Measurements from ENCODE around the gene HNF1B.
A peak's percentile ranks its signal among the peaks of the same experiment; 100 is the strongest.

The HNF1B gene

GRCh38 chr17:37667039-37667438 lies 77.8 kb downstream of the HNF1B start:
- Histone ChIP-seq H3K27ac (ENCODE audit: low read depth in 2 of 2, low read length in 2 of 2) (no peak overlapping the region), H3K4me1 (ENCODE audit: control insufficient read depth in 2 of 2, insufficient read depth in 2 of 2, low read length in 2 of 2) (peaks cover 22 to 25% of the 10 kb centered on the region in 2 donors), H3K9ac (ENCODE audit: low read depth in 1 of 2, low read length in 2 of 2) (no peak overlapping the region), H3K36me3 (ENCODE audit: control insufficient read depth in 2 of 2, insufficient read depth in 2 of 2, low read length in 2 of 2) (no peaks in the 10 kb centered on the region), H3K9me3 (ENCODE audit: control insufficient read depth in 2 of 2, low read length in 2 of 2) (no peaks in the 10 kb centered on the region), H3K27me3 (ENCODE audit: control insufficient read depth in 2 of 2, insufficient read depth in 2 of 2, low read length in 2 of 2) (no peaks in the 10 kb centered on the region), H3K4me3 (ENCODE audit: low read length in 2 of 2) (no peak overlapping the region)

- Histone ChIP-seq H3K4me1 (ENCODE audit: control insufficient read depth in 2 of 2, insufficient read depth in 2 of 2, low read length in 2 of 2) (peaks cover 10 to 15% of the 10 kb centered on the region in 2 donors), H3K27me3 (ENCODE audit: control insufficient read depth in 2 of 2, insufficient read depth in 2 of 2, low read length in 2 of 2) (no peaks in the 10 kb centered on the region), H3K9me3 (ENCODE audit: control insufficient read depth in 2 of 2, low read length in 2 of 2) (no peaks in the 10 kb centered on the region), H3K36me3 (ENCODE audit: control insufficient read depth in 2 of 2, insufficient read depth in 2 of 2, low read length in 2 of 2) (no peaks in the 10 kb centered on the region), H3K9ac (ENCODE audit: low read depth in 1 of 2, low read length in 2 of 2) (no peak overlapping the region), H3K4me3 (ENCODE audit: low read length in 2 of 2) (no peak overlapping the region), H3K27ac (ENCODE audit: low read depth in 2 of 2, low read length in 2 of 2) (no peak overlapping the region)
Observed at GRCh38 chr17:37664214-37664613, 80.6 kb downstream of the HNF1B start.

DNA sequence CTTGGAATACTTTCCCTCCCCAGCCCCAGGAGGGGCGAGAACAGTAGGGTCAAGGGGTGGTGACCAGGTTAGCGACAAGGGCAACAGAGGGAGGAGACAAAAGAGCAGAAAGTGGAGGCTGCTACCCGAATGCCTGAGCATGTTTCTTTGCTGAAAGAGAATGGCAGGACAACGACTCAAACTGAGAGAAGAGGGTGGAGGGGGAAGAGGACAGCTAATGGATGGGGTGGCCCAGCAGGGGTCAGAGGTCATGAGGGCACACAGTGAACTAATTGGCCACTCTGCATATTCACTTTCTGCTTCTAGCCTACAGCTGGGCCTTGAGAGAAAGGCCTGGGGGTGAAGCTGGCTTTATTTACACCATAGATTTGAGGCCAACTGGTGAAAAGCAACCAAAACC lies 82.5 kb downstream of the HNF1B start:
- no peaks in the 10 kb centered on the region for H3K9me3 ChIP-seq (ENCODE audit: control insufficient read depth in 2 of 2, low read length in 2 of 2)
- no peaks in the 10 kb centered on the region for H3K36me3 ChIP-seq (ENCODE audit: control insufficient read depth in 2 of 2, insufficient read depth in 2 of 2, low read length in 2 of 2)
- H3K4me3 ChIP-seq (ENCODE audit: low read length in 2 of 2), result peak overlapping the region in 1 of 2 donors; percentile 20
- H3K27ac ChIP-seq (ENCODE audit: low read depth in 2 of 2, low read length in 2 of 2), result peak overlapping the region in 1 of 2 donors; percentile 35
- H3K4me1 ChIP-seq (ENCODE audit: control insufficient read depth in 2 of 2, insufficient read depth in 2 of 2, low read length in 2 of 2), result peaks cover 10 to 15% of the 10 kb centered on the region in 2 donors
- H3K9ac ChIP-seq (ENCODE audit: low read depth in 1 of 2, low read length in 2 of 2), result no peak overlapping the region
- no peaks in the 10 kb centered on the region for H3K27me3 ChIP-seq (ENCODE audit: control insufficient read depth in 2 of 2, insufficient read depth in 2 of 2, low read length in 2 of 2)

GRCh38 chr17:37661400-37662014 lies 83.4 kb downstream of the HNF1B start:
- H3K9ac ChIP-seq (ENCODE audit: low read depth in 1 of 2, low read length in 2 of 2), result no peak overlapping the region
- H3K4me3 ChIP-seq (ENCODE audit: low read length in 2 of 2), result no peak overlapping the region
- H3K27ac ChIP-seq (ENCODE audit: low read depth in 2 of 2, low read length in 2 of 2), result no peak overlapping the region

GRCh38 chr17:37659925-37660324 lies 84.9 kb downstream of the HNF1B start:
- H3K27ac ChIP-seq (ENCODE audit: low read depth in 2 of 2, low read length in 2 of 2), result no peak overlapping the region
- peaks cover 10 to 15% of the 10 kb centered on the region in 2 donors for H3K4me1 ChIP-seq (ENCODE audit: control insufficient read depth in 2 of 2, insufficient read depth in 2 of 2, low read length in 2 of 2)
- H3K27me3 ChIP-seq (ENCODE audit: control insufficient read depth in 2 of 2, insufficient read depth in 2 of 2, low read length in 2 of 2), result no peaks in the 10 kb centered on the region
- H3K9ac ChIP-seq (ENCODE audit: low read depth in 1 of 2, low read length in 2 of 2), result no peak overlapping the region
- no peaks in the 10 kb centered on the region for H3K9me3 ChIP-seq (ENCODE audit: control insufficient read depth in 2 of 2, low read length in 2 of 2)
- no peak overlapping the region for H3K4me3 ChIP-seq (ENCODE audit: low read length in 2 of 2)
- no peaks in the 10 kb centered on the region for H3K36me3 ChIP-seq (ENCODE audit: control insufficient read depth in 2 of 2, insufficient read depth in 2 of 2, low read length in 2 of 2)

More at GRCh38 chr17:37661400-37662014, 83.4 kb downstream of the HNF1B start:
- no peaks in the 10 kb centered on the region for H3K27me3 ChIP-seq (ENCODE audit: control insufficient read depth in 2 of 2, insufficient read depth in 2 of 2, low read length in 2 of 2)
- no peaks in the 10 kb centered on the region for H3K9me3 ChIP-seq (ENCODE audit: control insufficient read depth in 2 of 2, low read length in 2 of 2)
- H3K36me3 ChIP-seq (ENCODE audit: control insufficient read depth in 2 of 2, insufficient read depth in 2 of 2, low read length in 2 of 2), result no peaks in the 10 kb centered on the region
- peaks cover 10 to 15% of the 10 kb centered on the region in 2 donors for H3K4me1 ChIP-seq (ENCODE audit: control insufficient read depth in 2 of 2, insufficient read depth in 2 of 2, low read length in 2 of 2)

GRCh38 chr17:37657202-37657601 lies 87.7 kb downstream of the HNF1B start:
- H3K9ac ChIP-seq (ENCODE audit: low read depth in 1 of 2, low read length in 2 of 2), result no peak overlapping the region
- no peak overlapping the region for H3K4me3 ChIP-seq (ENCODE audit: low read length in 2 of 2)
- H3K27ac ChIP-seq (ENCODE audit: low read depth in 2 of 2, low read length in 2 of 2), result no peak overlapping the region
- H3K36me3 ChIP-seq (ENCODE audit: control insufficient read depth in 2 of 2, insufficient read depth in 2 of 2, low read length in 2 of 2), result no peaks in the 10 kb centered on the region
- peaks cover 4 to 11% of the 10 kb centered on the region in 2 donors for H3K4me1 ChIP-seq (ENCODE audit: control insufficient read depth in 2 of 2, insufficient read depth in 2 of 2, low read length in 2 of 2)
- peaks cover 0 to 2% of the 10 kb centered on the region in 2 donors for H3K27me3 ChIP-seq (ENCODE audit: control insufficient read depth in 2 of 2, insufficient read depth in 2 of 2, low read length in 2 of 2)
- H3K9me3 ChIP-seq (ENCODE audit: control insufficient read depth in 2 of 2, low read length in 2 of 2), result no peaks in the 10 kb centered on the region

GRCh38 chr17:37651849-37652248 lies 93.0 kb downstream of the HNF1B start:
- H3K4me1 ChIP-seq (ENCODE audit: control insufficient read depth in 2 of 2, insufficient read depth in 2 of 2, low read length in 2 of 2), result no peaks in the 10 kb centered on the region
- no peaks in the 10 kb centered on the region for H3K36me3 ChIP-seq (ENCODE audit: control insufficient read depth in 2 of 2, insufficient read depth in 2 of 2, low read length in 2 of 2)
- no peaks in the 10 kb centered on the region for H3K9me3 ChIP-seq (ENCODE audit: control insufficient read depth in 2 of 2, low read length in 2 of 2)
- H3K9ac ChIP-seq (ENCODE audit: low read depth in 1 of 2, low read length in 2 of 2), result no peak overlapping the region
- H3K27me3 ChIP-seq (ENCODE audit: control insufficient read depth in 2 of 2, insufficient read depth in 2 of 2, low read length in 2 of 2), result peaks cover 0 to 7% of the 10 kb centered on the region in 2 donors
- no peak overlapping the region for H3K27ac ChIP-seq (ENCODE audit: low read depth in 2 of 2, low read length in 2 of 2)
- no peak overlapping the region for H3K4me3 ChIP-seq (ENCODE audit: low read length in 2 of 2)

DNA sequence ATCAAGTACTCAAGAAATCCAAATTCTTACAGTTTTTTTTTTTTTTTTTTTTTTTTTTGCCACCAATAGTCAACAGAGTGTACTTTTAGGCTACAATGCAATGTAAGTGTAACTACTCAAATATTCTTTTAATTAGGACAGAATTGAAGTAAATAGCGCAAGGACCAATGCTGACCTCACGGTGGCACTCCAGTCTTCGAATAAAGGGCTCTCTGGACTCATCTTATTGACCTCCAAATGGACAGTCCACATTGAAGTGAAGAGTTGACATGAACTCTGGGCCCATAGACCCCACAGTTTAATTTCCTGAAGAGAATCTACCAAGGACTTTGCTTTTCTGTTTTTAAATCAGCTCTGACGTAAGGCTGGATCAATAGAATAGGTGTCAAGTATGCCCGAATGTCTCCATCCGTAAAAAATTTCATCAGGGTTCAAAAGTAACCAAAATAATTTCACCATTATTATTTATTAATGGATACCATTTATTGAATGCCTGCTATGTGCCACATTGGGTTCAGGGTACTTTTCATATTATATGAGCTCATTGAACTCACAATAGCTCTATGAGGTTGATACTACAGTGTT lies 94.3 kb downstream of the HNF1B start:
- Histone ChIP-seq H3K4me3 (ENCODE audit: low read length in 2 of 2) (no peak overlapping the region), H3K27me3 (ENCODE audit: control insufficient read depth in 2 of 2, insufficient read depth in 2 of 2, low read length in 2 of 2) (peaks cover 0 to 7% of the 10 kb centered on the region in 2 donors), H3K4me1 (ENCODE audit: control insufficient read depth in 2 of 2, insufficient read depth in 2 of 2, low read length in 2 of 2) (no peaks in the 10 kb centered on the region), H3K9me3 (ENCODE audit: control insufficient read depth in 2 of 2, low read length in 2 of 2) (no peaks in the 10 kb centered on the region), H3K27ac (ENCODE audit: low read depth in 2 of 2, low read length in 2 of 2) (no peak overlapping the region), H3K9ac (ENCODE audit: low read depth in 1 of 2, low read length in 2 of 2) (no peak overlapping the region), H3K36me3 (ENCODE audit: control insufficient read depth in 2 of 2, insufficient read depth in 2 of 2, low read length in 2 of 2) (no peaks in the 10 kb centered on the region)

DNA sequence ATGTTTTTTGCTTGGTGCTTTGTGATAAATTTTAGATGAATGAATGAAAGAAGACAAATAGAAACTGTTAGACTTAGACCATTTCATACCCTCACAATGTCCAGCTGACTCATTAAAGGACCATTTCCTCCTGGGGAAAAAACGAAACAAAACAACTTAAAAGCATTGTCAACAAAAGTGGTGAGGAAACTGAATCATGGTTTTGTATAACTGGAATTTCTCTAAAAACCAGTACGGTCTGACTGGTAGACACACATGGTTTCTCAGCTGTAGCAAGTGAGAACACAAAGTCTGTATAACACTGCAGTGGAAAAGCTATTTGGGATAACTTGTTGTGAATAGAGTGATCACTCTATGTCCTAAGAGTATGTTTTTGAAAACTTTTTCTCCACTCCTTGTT lies 96.3 kb downstream of the HNF1B start:
- Histone ChIP-seq H3K27me3 (ENCODE audit: control insufficient read depth in 2 of 2, insufficient read depth in 2 of 2, low read length in 2 of 2) (peaks cover 0 to 5% of the 10 kb centered on the region in 2 donors), H3K9me3 (ENCODE audit: control insufficient read depth in 2 of 2, low read length in 2 of 2) (no peaks in the 10 kb centered on the region), H3K4me3 (ENCODE audit: low read length in 2 of 2) (no peak overlapping the region), H3K36me3 (ENCODE audit: control insufficient read depth in 2 of 2, insufficient read depth in 2 of 2, low read length in 2 of 2) (no peaks in the 10 kb centered on the region), H3K27ac (ENCODE audit: low read depth in 2 of 2, low read length in 2 of 2) (peak overlapping the region in 1 of 2 donors; percentile 6), H3K4me1 (ENCODE audit: control insufficient read depth in 2 of 2, insufficient read depth in 2 of 2, low read length in 2 of 2) (peaks cover 0 to 5% of the 10 kb centered on the region in 2 donors), H3K9ac (ENCODE audit: low read depth in 1 of 2, low read length in 2 of 2) (no peak overlapping the region)

DNA sequence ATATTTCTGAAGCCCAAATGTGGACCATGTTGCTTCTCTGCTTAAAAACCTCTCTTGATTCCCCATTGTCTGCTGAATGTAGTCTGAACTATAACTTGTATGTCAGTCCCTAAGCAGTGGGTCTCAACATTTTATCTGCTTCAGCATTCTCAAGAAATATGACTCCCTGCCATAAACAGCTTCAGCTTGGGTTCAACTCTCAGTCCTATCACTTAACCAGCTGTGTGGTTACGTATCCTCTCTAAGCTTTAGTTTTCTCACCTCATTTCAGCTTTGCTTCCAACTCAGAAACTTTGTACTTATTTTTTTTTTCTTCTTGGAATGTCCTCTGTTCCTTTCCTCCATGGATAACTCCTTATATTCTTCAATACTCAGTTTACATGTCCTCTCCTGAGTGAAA lies 97.0 kb downstream of the HNF1B start:
- no peaks in the 10 kb centered on the region for H3K9me3 ChIP-seq (ENCODE audit: control insufficient read depth in 2 of 2, low read length in 2 of 2)
- H3K27me3 ChIP-seq (ENCODE audit: control insufficient read depth in 2 of 2, insufficient read depth in 2 of 2, low read length in 2 of 2), result peaks cover 0 to 5% of the 10 kb centered on the region in 2 donors
- H3K9ac ChIP-seq (ENCODE audit: low read depth in 1 of 2, low read length in 2 of 2), result no peak overlapping the region
- no peak overlapping the region for H3K4me3 ChIP-seq (ENCODE audit: low read length in 2 of 2)
- peaks cover 0 to 7% of the 10 kb centered on the region in 2 donors for H3K4me1 ChIP-seq (ENCODE audit: control insufficient read depth in 2 of 2, insufficient read depth in 2 of 2, low read length in 2 of 2)
- no peaks in the 10 kb centered on the region for H3K36me3 ChIP-seq (ENCODE audit: control insufficient read depth in 2 of 2, insufficient read depth in 2 of 2, low read length in 2 of 2)
- H3K27ac ChIP-seq (ENCODE audit: low read depth in 2 of 2, low read length in 2 of 2), result no peak overlapping the region

Measured in mucosa of rectum (tissue), 2 donors.